HK-2 (cell line): Measurements from ENCODE around the gene KLHDC10.
"Not testable (repeated sequence)": the region's sequence is repeated elsewhere in the genome, so short reads cannot be mapped to it uniquely, and the experiment has no call there.

Experiments used
- DNase-seq: peaks from one replicate; pipeline ENCODE4 v3.0.0-alpha.2; 2018; ENCODE audit not compliant: unreplicated experiment

Gene KLHDC10

DNA sequence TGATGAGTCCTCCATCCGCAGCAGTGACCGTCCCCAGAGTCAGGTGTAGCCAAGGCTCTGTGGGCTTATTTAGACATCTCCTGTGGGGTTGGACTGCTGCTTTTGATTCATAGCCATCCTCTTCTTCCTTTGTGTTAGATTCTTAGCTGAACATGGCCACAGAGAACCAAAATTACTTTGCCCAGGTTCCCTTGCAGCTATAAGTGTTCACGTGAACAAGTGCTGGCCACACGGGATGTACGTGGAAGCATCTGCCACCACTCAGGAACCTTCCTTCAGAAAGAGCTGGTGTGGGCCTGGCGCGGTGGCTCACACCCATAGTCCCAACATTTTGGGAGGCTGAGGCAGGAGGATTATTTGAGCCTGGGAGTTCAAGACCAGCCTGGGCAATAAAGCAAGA is 85.8 kb downstream of the KLHDC10 start:
- DNase-seq, result no peak

DNA sequence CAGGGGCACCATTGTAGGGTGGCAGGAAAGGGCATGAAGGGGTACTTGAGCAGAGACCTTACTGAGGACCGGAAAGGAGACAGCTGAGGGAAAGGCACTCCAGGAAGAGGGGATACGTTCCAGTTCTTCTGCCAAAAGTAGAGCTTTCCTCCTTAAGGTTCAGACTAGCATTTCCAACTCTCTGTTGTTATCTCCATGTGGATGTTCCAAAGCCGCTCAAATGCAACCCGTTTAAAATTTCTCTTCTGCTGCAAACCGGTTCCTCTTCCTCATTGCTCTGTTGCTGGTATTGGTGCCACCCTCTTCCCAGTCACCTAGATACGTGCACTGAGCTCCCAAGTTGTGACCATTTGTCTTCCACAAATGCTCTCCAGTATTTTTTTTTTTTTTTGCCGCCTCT is 87.4 kb downstream of the KLHDC10 start:
- no peak for DNase-seq

DNA sequence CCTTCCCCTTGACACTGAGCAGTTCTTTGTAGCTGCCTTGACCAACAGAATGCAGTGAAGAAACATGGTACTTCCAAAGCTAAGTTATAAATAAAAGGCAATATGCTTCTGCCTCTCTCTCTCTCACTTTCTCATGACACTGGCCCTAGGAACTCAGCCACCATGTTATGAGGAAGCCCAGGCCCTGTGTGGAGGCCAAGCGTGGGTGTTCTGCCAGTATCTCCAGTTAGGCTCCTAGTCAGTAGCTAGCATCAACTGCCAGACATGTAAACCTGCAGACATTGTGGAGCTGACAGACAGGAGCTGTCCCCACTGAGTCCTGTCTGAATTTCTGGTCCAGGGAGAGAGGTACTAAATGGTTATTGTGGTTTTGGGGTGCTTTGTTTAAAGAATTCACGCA is 89.7 kb downstream of the KLHDC10 start:
- DNase-seq, result no peak

DNA sequence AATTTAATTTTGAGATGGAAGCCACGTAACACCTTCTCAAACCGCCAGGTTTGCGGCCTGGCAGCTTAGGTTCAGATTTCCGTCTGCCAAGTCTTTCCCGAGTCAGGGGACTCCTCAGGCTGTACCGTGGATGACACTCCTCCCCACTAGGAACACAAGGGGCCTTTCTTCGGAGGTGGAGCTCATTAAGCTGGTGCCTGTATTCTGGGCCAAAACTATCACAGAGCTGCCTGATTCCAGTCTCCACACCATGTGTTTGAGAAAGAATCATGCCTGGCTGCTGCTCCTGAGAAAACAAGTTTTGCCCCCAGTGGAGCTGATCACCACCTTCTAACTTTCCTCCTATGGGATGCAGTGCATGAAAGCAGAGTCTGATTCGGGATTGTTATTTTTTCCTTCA is 90.1 kb downstream of the KLHDC10 start:
- DNase-seq, result no peak

DNA sequence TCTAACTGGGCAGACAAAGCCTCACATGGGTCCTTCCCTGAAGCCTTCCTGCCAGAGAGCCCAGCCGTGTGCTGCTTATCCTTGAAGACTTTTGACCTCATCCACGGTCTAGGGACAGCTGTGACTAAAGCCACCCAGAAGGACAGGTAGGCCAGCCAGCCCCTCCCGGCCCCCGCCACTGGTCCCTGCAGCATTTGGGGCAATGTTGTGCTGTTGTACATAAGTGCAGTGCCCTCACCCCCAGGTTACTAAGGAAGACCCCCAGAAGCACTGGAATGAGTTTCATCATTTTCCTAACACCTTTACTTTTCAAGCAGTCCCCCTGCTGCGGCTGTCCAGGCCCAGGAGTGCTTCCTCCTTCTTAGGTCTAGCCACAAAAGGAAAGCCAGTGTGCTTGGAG is 91.9 kb downstream of the KLHDC10 start:
- DNase-seq, result no peak

DNA sequence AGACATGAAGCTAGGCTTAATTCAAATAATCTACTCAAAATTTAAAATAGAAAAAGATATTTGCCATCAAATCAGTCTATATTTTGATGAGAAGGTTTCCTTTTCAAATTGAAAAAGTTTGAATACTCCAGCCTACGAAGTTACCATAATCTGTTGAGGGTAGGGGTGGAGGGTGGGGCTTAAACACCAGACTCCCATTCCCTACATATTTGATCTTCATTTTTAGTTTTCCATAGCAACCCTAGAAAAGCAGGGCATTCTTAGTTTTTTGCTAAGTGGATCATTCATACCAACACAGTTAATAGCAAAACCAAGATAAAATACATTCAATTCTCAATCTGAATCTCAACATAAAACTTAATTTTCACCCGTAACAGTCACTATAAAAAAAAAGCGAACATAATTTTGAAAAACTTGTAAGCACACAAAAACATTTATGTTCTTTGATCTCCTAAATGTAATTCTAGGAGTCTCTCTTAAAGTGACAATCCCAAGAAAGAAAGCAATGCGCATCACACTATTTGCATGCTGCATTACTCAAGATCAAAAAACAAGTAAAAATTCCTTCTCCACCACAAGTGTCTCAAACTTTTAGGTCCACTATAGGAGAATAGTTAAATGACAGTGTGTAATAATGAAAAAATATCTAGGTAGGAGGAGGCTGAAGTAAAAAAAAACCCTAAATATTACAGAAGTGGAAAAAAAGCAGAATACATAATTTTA is 104.1 kb downstream of the KLHDC10 start:
- DNase-seq, result no peak

DNA sequence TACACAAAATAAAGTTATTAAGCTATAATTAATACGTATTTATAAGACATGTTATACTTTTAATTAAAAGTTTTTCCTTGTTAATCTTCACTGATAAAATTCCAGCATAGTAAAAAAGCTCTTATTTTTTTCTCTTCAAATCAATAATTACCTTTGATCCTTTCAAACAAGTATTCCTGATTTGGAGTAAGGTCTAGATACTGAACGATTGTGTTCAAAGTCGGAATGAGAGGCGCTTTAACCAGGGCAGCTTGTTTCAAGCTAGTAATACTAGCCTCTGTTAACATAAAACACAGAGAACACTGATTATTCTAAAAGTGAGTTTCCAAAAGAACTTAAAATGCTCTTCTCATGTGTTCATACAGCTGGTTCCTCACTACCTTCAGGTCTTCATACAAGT is 107.9 kb downstream of the KLHDC10 start:
- DNase-seq, result no peak

DNA sequence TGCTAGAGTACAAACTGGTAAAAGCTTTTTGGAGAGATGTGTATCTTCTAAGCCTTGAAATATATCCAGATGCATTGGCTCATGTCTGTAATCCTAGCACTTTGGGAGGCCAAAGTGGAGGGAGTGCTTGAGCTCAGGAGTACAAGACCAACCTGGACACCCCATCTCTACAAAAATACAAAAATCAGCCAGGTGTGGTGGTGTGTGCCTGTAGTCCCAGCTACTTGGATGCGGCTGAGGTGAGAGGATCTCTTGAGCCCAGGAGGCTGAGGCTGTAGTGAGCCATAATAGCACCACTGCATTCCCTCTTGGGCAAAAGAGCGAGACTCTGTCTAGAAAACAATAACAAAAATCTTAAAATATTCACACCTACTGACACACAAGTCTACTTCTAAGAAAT is 109.3 kb downstream of the KLHDC10 start:
- DNase-seq, result no peak

DNA sequence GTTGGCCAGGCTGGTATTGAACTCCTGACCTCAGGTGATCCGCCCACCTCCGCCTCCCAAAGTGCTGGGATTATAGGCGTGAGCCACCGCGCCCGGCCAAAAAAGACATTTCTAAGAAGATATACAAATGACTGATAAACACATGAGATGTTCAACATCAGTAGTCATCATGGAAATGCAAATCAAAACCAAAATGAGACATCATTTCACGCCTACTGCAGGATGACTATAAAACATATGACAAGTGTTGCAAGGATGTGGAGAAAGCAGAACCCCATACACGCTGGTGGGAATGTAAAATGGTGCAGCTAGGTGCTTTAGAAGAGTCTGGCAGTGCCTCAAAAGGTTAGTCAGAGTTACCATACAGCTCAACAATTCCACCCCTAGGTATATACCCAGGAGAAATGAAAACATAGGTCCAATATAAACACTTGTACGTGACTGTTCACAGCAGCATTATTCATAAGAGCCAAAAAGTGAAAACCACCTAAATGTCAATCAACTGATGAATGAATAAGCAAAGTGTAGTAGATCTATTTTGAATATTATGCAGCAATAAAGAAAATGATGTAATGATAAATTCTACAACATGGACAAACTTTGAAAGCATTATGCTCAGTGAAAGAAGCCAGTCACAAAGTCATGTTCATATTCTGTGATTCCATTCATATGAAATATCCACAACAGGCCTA is 110.4 kb downstream of the KLHDC10 start:
- DNase-seq, result no peak

DNA sequence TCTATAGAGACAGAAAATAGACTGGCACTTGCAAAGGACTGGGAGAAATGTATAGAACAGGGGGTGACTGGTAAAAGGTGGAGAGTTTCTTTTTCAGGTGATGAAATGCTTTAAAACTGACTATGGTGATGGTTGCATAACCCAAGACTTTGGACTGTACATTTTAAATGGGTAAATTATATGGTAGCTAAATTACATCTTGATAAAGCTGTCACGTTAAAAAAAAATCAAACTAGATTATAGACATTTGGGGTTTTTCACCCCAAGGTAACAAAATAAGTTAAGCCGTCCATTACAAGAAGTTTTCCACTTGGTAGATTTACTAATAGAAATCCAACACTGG is 110.9 kb downstream of the KLHDC10 start:
- DNase-seq, result no peak

DNA sequence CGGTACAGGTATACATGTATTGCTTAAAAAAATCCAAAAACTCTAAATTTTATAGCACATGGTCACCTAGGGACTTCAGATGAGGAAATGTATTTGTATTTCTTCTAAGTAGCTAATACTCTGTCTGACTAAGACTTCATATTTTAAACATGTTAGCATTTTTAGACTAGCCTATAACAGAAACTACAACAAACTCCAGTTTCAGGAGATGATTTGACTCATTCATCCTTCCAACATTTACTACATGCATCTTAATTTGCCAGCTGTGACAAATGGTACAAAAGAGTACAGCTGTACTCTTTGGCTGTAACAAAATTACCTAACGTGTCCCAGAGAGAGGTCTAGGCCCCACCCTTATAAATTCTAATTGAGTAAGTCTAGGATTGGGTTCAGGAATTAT is 112.7 kb downstream of the KLHDC10 start:
- no peak for DNase-seq

DNA sequence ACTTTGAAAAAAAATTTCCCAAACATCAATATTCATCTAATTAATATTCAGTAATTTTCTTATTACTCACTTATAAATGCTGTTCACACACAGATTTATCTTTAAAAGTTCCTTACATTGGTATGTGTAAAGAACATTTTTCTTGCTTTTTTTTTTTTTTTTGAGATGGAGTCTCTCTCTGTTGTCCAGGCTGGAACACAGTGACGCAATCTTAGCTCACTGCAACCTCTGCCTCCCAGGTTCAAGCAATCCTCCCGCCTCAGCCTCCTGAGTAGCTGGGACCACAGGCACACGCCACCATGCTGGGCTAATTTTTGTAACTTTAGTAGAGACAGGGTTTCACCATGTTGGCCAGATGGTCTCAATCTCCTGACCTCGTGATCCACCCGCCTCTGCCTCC is 114.0 kb downstream of the KLHDC10 start:
- not testable (repeated sequence) for DNase-seq
